Tibial nerve (tissue), 4 donors: ENCODE data around the gene PPP1R17. TPM values are rescaled to one million over a fixed set of nuclear protein-coding genes. Genes with fewer than 3 reads are reported as not detected.

Source experiments
- DNase-seq, 2 donors: peaks; one replicate each; pipeline ENCODE4 v3.0.0-alpha.2; 2019; ENCODE audit warnings: low spot score in 2 of 2
- H3K27ac ChIP-seq, 4 donors: fragments of 200-600 bp; sonication (generic) in 3 of 4; one replicate each; pipeline ENCODE4 v1.5.1; 2017 to 2019; ENCODE audit warnings: mild to moderate bottlenecking in 1 of 4
- H3K27me3 ChIP-seq, 2 donors: fragments of 200-600 bp; sonication (generic) in 1 of 2; one replicate each; pipeline versions ENCODE4 v1.5.1 to v1.6.0; 2017 to 2019
- H3K36me3 ChIP-seq, 3 donors: fragments of 200-600 bp; sonication (generic); one replicate each; pipeline ENCODE4 v1.5.1; 2018 to 2019
- H3K4me1 ChIP-seq, 4 donors: fragments of 200-600 bp; sonication (generic) in 3 of 4; one replicate each; pipeline ENCODE4 v1.5.1; 2017 to 2019
- H3K4me3 ChIP-seq, 4 donors: fragments of 200-600 bp; sonication (generic) in 3 of 4; one replicate each; pipeline ENCODE4 v1.5.1; 2017 to 2019; ENCODE audit warnings: mild to moderate bottlenecking in 1 of 4, moderate library complexity in 1 of 4
- H3K9me3 ChIP-seq, 4 donors: fragments of 200-600 bp; sonication (generic) in 3 of 4; one replicate each; pipeline ENCODE4 v1.5.1; 2017 to 2019
- EP300 ChIP-seq, 2 donors: sonication (generic); formaldehyde crosslinking; IDR thresholded peaks; one replicate each; pipeline ENCODE4 v1.6.1; 2017; ENCODE audit warnings: antibody characterized with exemption in 2 of 2, mild to moderate bottlenecking in 1 of 2
- POLR2A ChIP-seq, 2 donors: fragments of 450-650 bp; IDR thresholded peaks; one replicate each; pipeline ENCODE4 v1.6.1; 2017; ENCODE audit warnings: antibody characterized with exemption in 2 of 2, mild to moderate bottlenecking in 2 of 2, moderate library complexity in 2 of 2
- WGBS, 2 donors: methylation state at CpG; one replicate each; pipeline ENCODE4 v1.1.5; 2018; 5-methylcytosine and 5-hydroxymethylcytosine counted together
- total RNA-seq, 4 donors: library from RNA; depleted of rRNA; stranded (reverse); fragments of >200 nt; gene quantifications; one replicate each; pipeline ENCODE4 v1.1.0, GENCODE V29; 2016
- TF ChIP-seq, protein P1 (sequence below), 5 experiments: fragments of 200-600 bp in 3 of 5; fragments of 450-650 bp in 2 of 5; sonication (generic) in 3 of 5; IDR thresholded peaks; one replicate each; pipeline ENCODE4 v1.5.1; 2016 to 2019; ENCODE audit warnings: antibody characterized with exemption in 5 of 5, mild to moderate bottlenecking in 3 of 5, moderate library complexity in 2 of 5

The PPP1R17 gene
- under 1 TPM in 1 of 4 donors, not detected in 3; 0.30 TPM for total RNA-seq

GRCh38 chr7:31687024-31687748 lies at the start of gene PPP1R17:
TSS of gene PPP1R17 (plus strand) at chr7:31687215. CDS start at chr7:31692442, 5,227 bp downstream.
- no peak for DNase-seq
- Histone ChIP-seq H3K27me3 (no peaks in the 10 kb centered on the region), H3K4me1 (no peaks in the 10 kb centered on the region), H3K9me3 (no peaks in the 10 kb centered on the region), H3K27ac (no peak within 1 kb of the TSS), H3K4me3 (no peak within 1 kb of the TSS), H3K36me3 (no peaks in the 10 kb centered on the region)
- TF ChIP-seq POLR2A (IDR thresholded peaks at IDR 0.05) = no peak
- 57 to 64% methylated on average over 14 of the region's 14 CpGs for WGBS, 2 donors

GRCh38 chr7:31640381-31640780 lies 46.6 kb upstream of the PPP1R17 start:
- H3K36me3 ChIP-seq = no peaks in the 10 kb centered on the region
- H3K27ac ChIP-seq = no peak overlapping the region
- no peaks in the 10 kb centered on the region for H3K27me3 ChIP-seq
- TF ChIP-seq, protein P1, sequence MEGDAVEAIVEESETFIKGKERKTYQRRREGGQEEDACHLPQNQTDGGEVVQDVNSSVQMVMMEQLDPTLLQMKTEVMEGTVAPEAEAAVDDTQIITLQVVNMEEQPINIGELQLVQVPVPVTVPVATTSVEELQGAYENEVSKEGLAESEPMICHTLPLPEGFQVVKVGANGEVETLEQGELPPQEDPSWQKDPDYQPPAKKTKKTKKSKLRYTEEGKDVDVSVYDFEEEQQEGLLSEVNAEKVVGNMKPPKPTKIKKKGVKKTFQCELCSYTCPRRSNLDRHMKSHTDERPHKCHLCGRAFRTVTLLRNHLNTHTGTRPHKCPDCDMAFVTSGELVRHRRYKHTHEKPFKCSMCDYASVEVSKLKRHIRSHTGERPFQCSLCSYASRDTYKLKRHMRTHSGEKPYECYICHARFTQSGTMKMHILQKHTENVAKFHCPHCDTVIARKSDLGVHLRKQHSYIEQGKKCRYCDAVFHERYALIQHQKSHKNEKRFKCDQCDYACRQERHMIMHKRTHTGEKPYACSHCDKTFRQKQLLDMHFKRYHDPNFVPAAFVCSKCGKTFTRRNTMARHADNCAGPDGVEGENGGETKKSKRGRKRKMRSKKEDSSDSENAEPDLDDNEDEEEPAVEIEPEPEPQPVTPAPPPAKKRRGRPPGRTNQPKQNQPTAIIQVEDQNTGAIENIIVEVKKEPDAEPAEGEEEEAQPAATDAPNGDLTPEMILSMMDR (IDR thresholded peaks at IDR 0.05) = no peak
- TF ChIP-seq EP300 (IDR thresholded peaks at IDR 0.05) (no peak), POLR2A (IDR thresholded peaks at IDR 0.05) (no peak)
- WGBS, 2 donors = 68 to 74% methylated on average over 3 of the region's 3 CpGs
- no peaks in the 10 kb centered on the region for H3K9me3 ChIP-seq
- DNase-seq = no peak
- no peaks in the 10 kb centered on the region for H3K4me1 ChIP-seq
- no peak overlapping the region for H3K4me3 ChIP-seq

DNA sequence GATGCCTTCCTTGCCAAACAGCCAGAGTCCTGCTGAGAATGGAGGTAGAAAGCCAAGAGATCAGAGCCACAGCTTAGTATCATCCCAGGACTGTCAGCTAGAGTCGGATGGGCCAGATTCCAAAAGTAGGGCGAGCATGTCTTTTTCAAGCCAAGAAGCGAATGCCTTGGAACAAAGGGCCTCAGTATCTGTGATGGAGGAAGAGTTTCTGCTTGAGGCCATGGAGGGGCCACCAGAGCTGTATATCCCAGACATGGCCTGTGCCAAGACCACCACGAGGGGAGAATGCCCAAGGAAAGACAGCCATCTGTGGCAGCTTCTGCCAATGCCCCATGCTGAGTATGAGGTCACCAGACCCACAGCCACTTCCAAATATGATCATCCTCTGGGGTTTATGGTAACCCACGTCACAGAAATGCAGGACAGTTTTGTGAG lies 44.3 kb upstream of the PPP1R17 start:
- Histone ChIP-seq H3K4me3 (no peak overlapping the region), H3K27me3 (no peaks in the 10 kb centered on the region), H3K27ac (no peak overlapping the region), H3K36me3 (no peaks in the 10 kb centered on the region), H3K4me1 (no peaks in the 10 kb centered on the region), H3K9me3 (no peaks in the 10 kb centered on the region)
- WGBS, 2 donors = 38 to 42% methylated on average over 5 of the region's 5 CpGs
- TF ChIP-seq EP300 (IDR thresholded peaks at IDR 0.05) = no peak
- no peak for TF ChIP-seq POLR2A (IDR thresholded peaks at IDR 0.05)
- TF ChIP-seq, protein P1 (IDR thresholded peaks at IDR 0.05) = no peak
- DNase-seq = no peak

GRCh38 chr7:31646942-31647341 lies 40.1 kb upstream of the PPP1R17 start:
- Histone ChIP-seq H3K4me1 (no peaks in the 10 kb centered on the region), H3K4me3 (no peak overlapping the region), H3K27ac (no peak overlapping the region), H3K36me3 (no peaks in the 10 kb centered on the region), H3K27me3 (no peaks in the 10 kb centered on the region), H3K9me3 (no peaks in the 10 kb centered on the region)
- 94 to 96% methylated on average over 4 of the region's 4 CpGs for WGBS, 2 donors
- no peak for DNase-seq
- TF ChIP-seq EP300 (IDR thresholded peaks at IDR 0.05) (no peak), POLR2A (IDR thresholded peaks at IDR 0.05) (no peak)
- TF ChIP-seq, protein P1 (IDR thresholded peaks at IDR 0.05) = no peak

- TF ChIP-seq, protein P1 (IDR thresholded peaks at IDR 0.05) = no peak
- no peak for TF ChIP-seq POLR2A (IDR thresholded peaks at IDR 0.05)
- no peak for TF ChIP-seq EP300 (IDR thresholded peaks at IDR 0.05)
- Histone ChIP-seq H3K27me3 (no peaks in the 10 kb centered on the region), H3K4me1 (no peaks in the 10 kb centered on the region), H3K4me3 (no peak overlapping the region), H3K36me3 (no peaks in the 10 kb centered on the region), H3K27ac (no peak overlapping the region), H3K9me3 (no peaks in the 10 kb centered on the region)
- WGBS, 2 donors = 78 to 89% methylated on average over 7 of the region's 7 CpGs
- no peak for DNase-seq
Observed at GRCh38 chr7:31647511-31647910, 39.5 kb upstream of the PPP1R17 start.
